Tibial nerve (tissue), 4 donors: ENCODE results near the gene NOS1AP.

ENCODE experiments used
- CTCF ChIP-seq, 5 experiments: fragments of 200-600 bp in 3 of 5; fragments of 450-650 bp in 2 of 5; sonication (generic) in 3 of 5; IDR thresholded peaks; one replicate each; pipeline ENCODE4 v1.5.1; 2016 to 2019; ENCODE audit warnings: antibody characterized with exemption in 5 of 5, mild to moderate bottlenecking in 3 of 5, moderate library complexity in 2 of 5
- EP300 ChIP-seq, 2 donors: sonication (generic); formaldehyde crosslinking; IDR thresholded peaks; one replicate each; pipeline ENCODE4 v1.6.1; 2017; ENCODE audit warnings: antibody characterized with exemption in 2 of 2, mild to moderate bottlenecking in 1 of 2

- TF ChIP-seq CTCF (IDR thresholded peaks at IDR 0.05) (no peak), EP300 (IDR thresholded peaks at IDR 0.05) (no peak)
Measured at GRCh38 chr1:162133566-162133965, 64.1 kb downstream of the NOS1AP start.
